ENCODE results near the gene CDK5RAP2.
"Not testable (repeated sequence)": the region's sequence is repeated elsewhere in the genome, so short reads cannot be mapped to it uniquely, and the experiment has no call there.

The CDK5RAP2 gene

DNA sequence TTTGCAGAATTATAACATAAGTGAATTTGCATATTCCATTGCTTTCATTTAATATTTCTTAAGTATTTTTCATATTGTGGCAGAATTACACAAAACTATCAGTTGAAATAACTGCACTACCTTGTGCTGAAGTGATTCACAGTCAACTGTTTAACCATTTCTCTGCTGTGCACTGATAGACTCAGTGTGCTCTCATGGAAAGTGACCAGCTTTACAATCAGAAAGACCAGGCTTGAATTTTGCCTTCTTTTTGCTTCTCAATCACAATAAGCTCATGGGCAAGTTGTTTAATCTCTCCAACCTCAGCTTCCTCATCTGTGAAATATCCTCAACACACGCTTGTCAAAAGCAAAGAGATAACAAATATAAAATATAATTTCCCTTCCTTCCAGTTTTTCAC lies 18.3 kb downstream of the CDK5RAP2 start:
- TF ChIP-seq, protein P1, sequence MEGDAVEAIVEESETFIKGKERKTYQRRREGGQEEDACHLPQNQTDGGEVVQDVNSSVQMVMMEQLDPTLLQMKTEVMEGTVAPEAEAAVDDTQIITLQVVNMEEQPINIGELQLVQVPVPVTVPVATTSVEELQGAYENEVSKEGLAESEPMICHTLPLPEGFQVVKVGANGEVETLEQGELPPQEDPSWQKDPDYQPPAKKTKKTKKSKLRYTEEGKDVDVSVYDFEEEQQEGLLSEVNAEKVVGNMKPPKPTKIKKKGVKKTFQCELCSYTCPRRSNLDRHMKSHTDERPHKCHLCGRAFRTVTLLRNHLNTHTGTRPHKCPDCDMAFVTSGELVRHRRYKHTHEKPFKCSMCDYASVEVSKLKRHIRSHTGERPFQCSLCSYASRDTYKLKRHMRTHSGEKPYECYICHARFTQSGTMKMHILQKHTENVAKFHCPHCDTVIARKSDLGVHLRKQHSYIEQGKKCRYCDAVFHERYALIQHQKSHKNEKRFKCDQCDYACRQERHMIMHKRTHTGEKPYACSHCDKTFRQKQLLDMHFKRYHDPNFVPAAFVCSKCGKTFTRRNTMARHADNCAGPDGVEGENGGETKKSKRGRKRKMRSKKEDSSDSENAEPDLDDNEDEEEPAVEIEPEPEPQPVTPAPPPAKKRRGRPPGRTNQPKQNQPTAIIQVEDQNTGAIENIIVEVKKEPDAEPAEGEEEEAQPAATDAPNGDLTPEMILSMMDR (IDR thresholded peaks at IDR 0.05; ENCODE audit: insufficient read depth, low read depth, low read length, missing control alignments): no peak
- H3K4me3 ChIP-seq (ENCODE audit: low read depth, low read length): no peak overlapping the region
- DNase-seq (ENCODE audit: low read depth): no peak

DNA sequence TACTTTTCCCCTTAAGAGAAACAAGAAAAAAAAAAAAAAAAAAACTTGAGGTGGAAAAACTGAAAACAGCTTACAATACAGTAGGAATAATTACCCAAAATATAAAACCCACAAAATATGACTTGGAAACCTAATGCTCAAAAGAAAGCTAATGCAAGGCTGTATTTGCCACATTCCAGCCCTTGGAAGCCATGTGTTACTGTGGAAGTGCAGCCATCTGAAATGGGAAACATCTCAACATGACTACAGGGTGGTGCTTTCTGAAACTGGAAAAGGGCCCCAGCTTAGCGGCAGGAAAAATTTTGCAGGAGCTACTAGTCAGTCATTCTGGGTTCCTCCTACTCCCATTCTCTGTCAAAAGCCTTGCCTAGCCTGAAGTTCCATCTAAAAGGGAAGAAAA lies 20.4 kb downstream of the CDK5RAP2 start:
- TF ChIP-seq, protein P1 (IDR thresholded peaks at IDR 0.05; ENCODE audit: insufficient read depth, low read depth, low read length, missing control alignments): no peak
- no peak for DNase-seq (ENCODE audit: low read depth)
- no peak overlapping the region for H3K4me3 ChIP-seq (ENCODE audit: low read depth, low read length)

DNA sequence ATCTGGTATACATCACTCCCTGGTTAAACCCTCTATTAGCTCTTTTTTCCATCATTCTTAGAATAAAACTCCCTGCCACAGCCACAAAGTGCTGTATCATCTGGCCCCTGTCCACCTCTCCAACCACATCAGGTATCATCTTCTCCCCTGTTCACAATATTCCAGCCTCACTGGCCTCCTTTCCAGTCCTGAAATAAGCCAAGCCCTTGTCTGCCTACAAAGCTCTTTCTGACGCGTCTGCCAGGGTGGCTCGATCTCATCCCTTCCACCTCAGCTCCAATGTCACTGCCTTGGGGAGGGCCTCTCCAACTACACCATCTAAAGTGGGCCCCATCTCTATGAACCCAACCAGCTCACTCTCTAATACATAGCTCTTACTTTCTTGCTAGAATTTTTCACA lies 21.5 kb downstream of the CDK5RAP2 start:
- TF ChIP-seq, protein P1 (IDR thresholded peaks at IDR 0.05; ENCODE audit: insufficient read depth, low read depth, low read length, missing control alignments): no peak
- H3K4me3 ChIP-seq (ENCODE audit: low read depth, low read length): no peak overlapping the region

DNA sequence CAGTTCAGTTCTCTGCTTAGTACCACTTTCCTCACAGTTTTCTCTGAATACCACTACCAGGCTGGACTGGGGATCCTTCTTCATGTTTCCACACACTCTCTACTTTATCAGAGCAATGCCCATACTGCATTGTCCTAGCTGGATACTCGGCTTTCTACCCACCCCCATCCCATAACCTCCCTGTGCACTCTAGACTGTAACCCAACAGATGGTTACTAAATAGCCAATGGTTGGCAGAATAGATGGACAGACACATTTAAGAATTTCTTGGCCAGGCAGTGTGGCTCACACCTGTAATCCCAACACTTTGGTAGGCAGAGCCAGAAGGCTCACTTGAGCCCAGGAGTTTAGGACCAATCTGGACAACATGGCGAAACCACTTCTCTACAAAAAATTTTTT lies 22.8 kb downstream of the CDK5RAP2 start:
- no peak for DNase-seq (ENCODE audit: low read depth)
- no peak overlapping the region for H3K4me3 ChIP-seq (ENCODE audit: low read depth, low read length)
- TF ChIP-seq, protein P1 (IDR thresholded peaks at IDR 0.05; ENCODE audit: insufficient read depth, low read depth, low read length, missing control alignments): no peak

More for the DNA sequence above, 21.5 kb downstream of the CDK5RAP2 start:
- DNase-seq (ENCODE audit: low read depth): no peak

DNA sequence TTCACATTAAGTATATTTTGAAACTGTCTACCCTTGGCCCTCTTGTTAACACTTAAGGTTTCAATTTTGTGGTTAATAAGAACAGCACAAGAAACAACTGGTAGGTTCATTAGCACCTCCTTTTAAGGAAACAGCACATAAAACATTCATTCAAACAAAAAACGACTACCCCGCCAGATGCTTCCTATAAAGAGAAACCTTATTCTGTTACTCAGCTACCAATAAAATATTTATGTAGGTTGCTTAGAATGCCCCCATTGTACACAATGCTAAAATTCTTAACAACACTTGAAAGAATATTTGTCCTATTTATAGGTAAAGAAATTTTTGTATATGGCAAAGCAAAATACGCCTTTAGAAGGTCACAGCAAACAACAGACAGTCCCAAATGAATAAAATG lies 23.2 kb downstream of the CDK5RAP2 start:
- no peak for DNase-seq (ENCODE audit: low read depth)
- no peak overlapping the region for H3K4me3 ChIP-seq (ENCODE audit: low read depth, low read length)
- TF ChIP-seq, protein P1 (IDR thresholded peaks at IDR 0.05; ENCODE audit: insufficient read depth, low read depth, low read length, missing control alignments): no peak

DNA sequence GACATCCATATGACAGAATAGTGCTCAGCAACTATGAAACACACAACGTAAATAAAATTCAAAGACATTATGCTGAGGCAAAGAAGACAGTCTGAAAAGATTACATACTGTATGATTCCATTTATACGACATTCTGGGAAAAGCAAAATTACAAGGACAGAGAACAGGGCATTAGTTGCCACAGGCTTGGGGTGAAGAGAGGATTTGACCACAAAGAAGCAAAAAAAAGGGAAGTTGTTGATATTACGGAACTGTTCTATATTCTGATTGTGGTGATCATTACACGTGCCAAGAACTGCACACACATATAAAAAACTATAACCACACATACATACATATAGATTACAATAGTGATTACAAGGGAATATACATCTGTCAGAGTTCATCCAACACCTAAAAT lies 24.1 kb downstream of the CDK5RAP2 start:
- TF ChIP-seq, protein P1 (IDR thresholded peaks at IDR 0.05; ENCODE audit: insufficient read depth, low read depth, low read length, missing control alignments): no peak
- DNase-seq (ENCODE audit: low read depth): no peak
- H3K4me3 ChIP-seq (ENCODE audit: low read depth, low read length): no peak overlapping the region

DNA sequence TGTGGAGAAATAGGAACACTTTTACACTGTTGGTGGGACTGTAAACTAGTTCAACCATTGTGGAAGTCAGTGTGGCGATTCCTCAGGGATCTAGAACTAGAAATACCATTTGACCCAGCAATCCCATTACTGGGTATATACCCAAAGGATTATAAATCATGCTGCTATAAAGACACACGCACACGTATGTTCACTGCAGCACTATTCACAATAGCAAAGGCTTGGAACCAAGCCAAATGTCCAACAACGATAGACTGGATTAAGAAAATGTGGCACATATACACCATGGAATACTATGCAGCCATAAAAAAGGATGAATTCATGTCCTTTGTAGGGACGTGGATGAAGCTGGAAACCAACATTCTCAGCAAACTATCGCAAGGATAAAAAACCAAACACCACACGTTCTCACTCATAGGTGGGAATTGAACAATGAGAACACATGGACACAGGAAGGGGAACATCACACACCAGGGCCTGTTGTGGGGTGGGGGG lies 27.7 kb downstream of the CDK5RAP2 start:
- not testable (repeated sequence) for DNase-seq (ENCODE audit: low read depth)

More for the DNA sequence above, 27.7 kb downstream of the CDK5RAP2 start:
- not testable (repeated sequence) for H3K4me3 ChIP-seq (ENCODE audit: low read depth, low read length)
